Neutrophil (primary cell): Measurements from ENCODE around the gene RALA.

ENCODE experiments used
- H3K27ac ChIP-seq: fragments of 200-600 bp; sonication (generic); 2 replicates; pipeline ENCODE4 v1.5.1; 2016; ENCODE audit warnings: mild to moderate bottlenecking, moderate library complexity
- H3K27me3 ChIP-seq: fragments of 200-600 bp; sonication (generic); 2 replicates; pipeline ENCODE4 v1.6.0; 2016; ENCODE audit warnings: mild to moderate bottlenecking
- H3K36me3 ChIP-seq: fragments of 200-600 bp; sonication (generic); 2 replicates; pipeline ENCODE4 v1.5.1; 2017
- H3K4me1 ChIP-seq, 2 experiments: fragments of 200-600 bp in 1 of 2; sonication (generic) in 1 of 2; 1 replicate in 1 of 2; 2 replicates in 1 of 2; pipeline versions ENCODE4 v1.5.1 to v1.6.1; 2013 to 2016; ENCODE audit warnings: low read depth in 1 of 2, low read length in 1 of 2, mild to moderate bottlenecking in 1 of 2, moderate library complexity in 1 of 2; ENCODE audit not compliant: control insufficient read depth in 1 of 2, insufficient read depth in 1 of 2
- H3K4me3 ChIP-seq, 2 experiments: fragments of 200-600 bp in 1 of 2; sonication (generic) in 1 of 2; 1 replicate in 1 of 2; 2 replicates in 1 of 2; pipeline ENCODE4 v1.5.1; 2013 to 2016; ENCODE audit warnings: low read depth in 1 of 2, low read length in 1 of 2, mild to moderate bottlenecking in 1 of 2, moderate library complexity in 1 of 2
- H3K9me3 ChIP-seq: fragments of 200-600 bp; sonication (generic); 2 replicates; pipeline ENCODE4 v1.5.1; 2016
- CTCF ChIP-seq: fragments of 200-600 bp; sonication (generic); IDR thresholded peaks from 2 replicates; pipeline ENCODE4 v1.5.1; 2016; ENCODE audit warnings: antibody characterized with exemption

Gene RALA

DNA sequence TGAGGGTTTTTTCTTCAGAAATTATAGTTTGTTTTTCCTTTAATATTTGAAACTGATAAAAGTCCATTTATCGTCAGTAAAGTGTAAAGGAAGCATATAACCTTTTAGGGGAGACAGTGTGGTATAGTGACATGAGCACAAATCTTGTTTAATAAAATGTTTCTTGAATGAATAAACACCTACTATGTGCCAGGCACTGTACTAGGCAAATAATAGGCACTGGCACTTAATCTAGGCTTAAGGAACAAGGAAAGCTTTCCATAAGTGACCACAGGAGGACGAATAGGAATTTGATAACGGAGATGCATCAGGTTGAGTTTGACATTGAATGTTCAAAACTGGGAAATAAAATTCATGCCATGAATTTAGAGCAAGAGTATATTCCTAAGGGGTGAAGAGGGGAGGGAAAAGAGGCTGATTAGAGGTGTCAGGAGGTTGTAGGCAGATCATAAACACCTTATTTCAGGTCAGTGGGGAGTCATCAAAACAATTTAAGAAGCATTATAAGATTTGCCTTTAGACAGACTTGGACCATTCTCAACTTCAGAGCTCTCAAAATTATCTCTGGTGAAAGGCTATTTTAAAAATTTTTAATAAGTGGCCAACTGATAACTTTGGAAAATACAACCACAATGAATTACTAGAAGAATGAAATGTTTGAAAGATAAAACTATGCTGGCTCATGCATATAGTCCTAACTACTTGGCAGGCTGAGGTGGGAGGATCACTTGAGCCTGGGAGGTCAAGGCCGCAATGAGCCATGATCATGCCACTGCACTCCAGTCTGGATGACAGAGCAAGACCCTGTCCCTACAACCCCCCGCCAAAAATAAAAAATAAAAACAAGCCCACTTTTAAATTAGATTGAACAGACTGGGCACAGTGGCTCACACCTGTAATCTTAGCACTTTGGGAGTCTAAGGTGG is 22.4 kb downstream of the RALA start:
- Histone ChIP-seq H3K36me3 (no peaks in the 10 kb centered on the region), H3K27me3 (no peaks in the 10 kb centered on the region), H3K9me3 (no peaks in the 10 kb centered on the region), H3K27ac (no peak overlapping the region), H3K4me3 (no peak overlapping the region), H3K4me1 (peaks cover 0 to 3% of the 10 kb centered on the region in 2 experiments)
- TF ChIP-seq CTCF, result no peak

- Histone ChIP-seq H3K27me3 (no peaks in the 10 kb centered on the region), H3K9me3 (no peaks in the 10 kb centered on the region), H3K4me1 (peaks cover 0 to 3% of the 10 kb centered on the region in 2 experiments), H3K27ac (no peak overlapping the region), H3K4me3 (no peak overlapping the region), H3K36me3 (no peaks in the 10 kb centered on the region)
- no peak for TF ChIP-seq CTCF
These were observed 24.4 kb downstream of the RALA start for GRCh38 chr7:39647816-39648215.

GRCh38 chr7:39650676-39651075 is 27.3 kb downstream of the RALA start:
- no peak overlapping the region for H3K4me3 ChIP-seq
- TF ChIP-seq CTCF, result no peak
- H3K9me3 ChIP-seq, result no peaks in the 10 kb centered on the region
- H3K27ac ChIP-seq, result no peak overlapping the region
- no peaks in the 10 kb centered on the region for H3K4me1 ChIP-seq
- H3K27me3 ChIP-seq, result no peaks in the 10 kb centered on the region
- no peaks in the 10 kb centered on the region for H3K36me3 ChIP-seq

DNA sequence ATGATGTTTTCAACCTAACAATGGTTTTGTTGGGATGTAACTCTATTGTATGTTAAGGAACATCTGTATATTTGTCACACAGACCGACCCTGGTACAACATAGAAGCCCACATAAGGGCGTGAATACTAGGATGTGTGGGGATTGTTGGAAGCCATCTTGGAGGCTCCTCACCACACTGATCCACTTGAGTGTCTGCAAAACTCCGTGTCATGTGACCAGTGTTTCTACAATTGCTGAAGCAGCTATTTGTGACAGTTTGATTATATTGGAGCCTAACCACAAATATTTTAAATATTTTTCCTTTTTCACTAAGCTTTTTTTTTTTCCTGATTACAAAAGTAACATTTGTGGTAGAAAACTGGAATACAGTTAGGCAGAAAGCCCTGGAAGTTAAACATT is 27.9 kb downstream of the RALA start:
- no peak overlapping the region for H3K27ac ChIP-seq
- H3K4me3 ChIP-seq, result no peak overlapping the region
- H3K4me1 ChIP-seq, result no peaks in the 10 kb centered on the region
- H3K36me3 ChIP-seq, result no peaks in the 10 kb centered on the region
- H3K9me3 ChIP-seq, result no peaks in the 10 kb centered on the region
- TF ChIP-seq CTCF, result no peak
- H3K27me3 ChIP-seq, result no peaks in the 10 kb centered on the region

DNA sequence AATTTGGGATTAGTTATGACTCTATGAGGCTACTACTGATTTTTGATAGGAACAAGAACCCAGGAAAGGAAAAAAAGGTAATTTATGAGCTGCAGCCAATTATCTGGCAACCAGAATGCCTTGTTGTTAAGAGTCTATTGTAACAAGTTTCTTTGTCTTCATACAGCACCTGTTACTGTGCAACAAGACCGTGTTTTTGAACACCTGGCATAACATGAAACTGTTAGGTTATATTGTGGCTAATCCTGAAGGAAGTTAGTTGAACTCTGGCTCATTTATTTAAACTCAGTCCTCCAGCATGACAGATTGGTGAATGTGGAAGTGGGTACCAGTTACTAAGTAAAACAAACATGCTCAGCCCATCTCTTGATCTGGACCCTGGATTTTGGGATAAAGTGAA is 33.0 kb downstream of the RALA start:
- TF ChIP-seq CTCF, result no peak
- no peaks in the 10 kb centered on the region for H3K36me3 ChIP-seq
- H3K4me1 ChIP-seq, result no peaks in the 10 kb centered on the region
- no peak overlapping the region for H3K4me3 ChIP-seq
- H3K9me3 ChIP-seq, result no peaks in the 10 kb centered on the region
- H3K27me3 ChIP-seq, result no peaks in the 10 kb centered on the region
- H3K27ac ChIP-seq, result no peak overlapping the region
